ENCODE data around the gene GAN. TPM values are rescaled to one million over a fixed set of nuclear protein-coding genes. Genes with fewer than 3 reads are reported as not detected.
A peak's percentile ranks its signal among the peaks of the same experiment; 100 is the strongest.

The GAN gene
- total RNA-seq, 1 donor: 6.2 TPM

GRCh38 chr16:81349608-81350305 lies 35.0 kb downstream of the GAN start:
- TF ChIP-seq CTCF (IDR thresholded peaks at IDR 0.05; ENCODE audit: insufficient read depth, low read length): no peak
- no peak overlapping the region for H3K4me3 ChIP-seq (ENCODE audit: low read depth, low read length)
- peak; percentile 5 for DNase-seq (ENCODE audit: low read depth)

- H3K4me3 ChIP-seq (ENCODE audit: low read depth, low read length): no peak overlapping the region
- peak; percentile 13 for DNase-seq (ENCODE audit: low read depth)
- no peak for TF ChIP-seq CTCF (IDR thresholded peaks at IDR 0.05; ENCODE audit: insufficient read depth, low read length)
Observed at GRCh38 chr16:81350306-81350615, 35.5 kb downstream of the GAN start.

DNA sequence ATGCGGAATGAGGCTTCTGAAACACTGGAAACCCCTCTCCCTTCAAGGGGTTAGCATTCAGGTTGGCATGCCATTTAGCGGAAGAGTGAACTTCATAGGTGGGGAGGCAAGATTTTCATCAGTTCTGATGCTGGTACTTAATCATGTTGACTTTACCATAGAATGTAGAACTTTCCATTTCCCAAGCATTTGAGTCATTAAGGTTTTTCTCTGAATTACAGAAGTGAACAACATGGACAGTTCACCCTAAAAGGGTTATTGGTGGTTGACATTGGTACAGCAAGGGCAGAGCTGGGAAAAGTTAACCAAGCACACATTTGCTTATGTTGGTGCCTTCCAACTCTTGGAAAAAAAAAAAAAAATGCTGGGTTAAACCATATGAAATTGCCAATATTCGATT lies 39.1 kb downstream of the GAN start:
- no peak for DNase-seq (ENCODE audit: low read depth)
- no peak for TF ChIP-seq CTCF (IDR thresholded peaks at IDR 0.05; ENCODE audit: insufficient read depth, low read length)
- H3K4me3 ChIP-seq (ENCODE audit: low read depth, low read length): no peak overlapping the region

DNA sequence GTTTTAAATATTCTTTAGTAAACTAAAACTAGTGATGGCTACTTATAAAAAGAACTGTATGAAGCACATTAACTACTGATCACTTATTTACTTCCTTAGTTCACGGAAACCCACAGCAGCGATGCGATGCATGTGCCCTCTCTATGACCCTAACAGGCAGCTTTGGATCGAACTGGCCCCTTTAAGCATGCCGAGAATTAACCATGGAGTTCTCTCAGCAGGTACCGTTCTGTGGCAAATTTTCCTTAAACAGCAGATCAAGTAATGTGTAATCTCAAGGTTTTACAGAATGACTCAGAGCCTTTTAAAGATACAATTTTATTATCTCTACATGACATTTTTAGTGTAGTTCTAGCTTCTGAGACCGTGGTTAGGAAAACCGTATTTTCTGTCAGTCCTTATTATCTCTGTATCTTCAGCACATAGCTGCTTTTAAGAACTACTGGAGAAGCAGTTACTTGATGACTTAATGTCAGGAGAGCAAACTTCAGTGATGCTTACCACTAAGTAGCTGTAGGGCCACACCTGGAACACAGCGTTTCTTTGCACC lies 43.0 kb downstream of the GAN start:
- no peak for TF ChIP-seq CTCF (IDR thresholded peaks at IDR 0.05; ENCODE audit: insufficient read depth, low read length)
- no peak overlapping the region for H3K4me3 ChIP-seq (ENCODE audit: low read depth, low read length)
- DNase-seq (ENCODE audit: low read depth): no peak

- DNase-seq (ENCODE audit: low read depth): no peak
- no peak overlapping the region for H3K4me3 ChIP-seq (ENCODE audit: low read depth, low read length)
- no peak for TF ChIP-seq CTCF (IDR thresholded peaks at IDR 0.05; ENCODE audit: insufficient read depth, low read length)
Observed at GRCh38 chr16:81358860-81359259, 44.1 kb downstream of the GAN start.

- no peak overlapping the region for H3K4me3 ChIP-seq (ENCODE audit: low read depth, low read length)
- no peak for TF ChIP-seq CTCF (IDR thresholded peaks at IDR 0.05; ENCODE audit: insufficient read depth, low read length)
- DNase-seq (ENCODE audit: low read depth): no peak
Observed at GRCh38 chr16:81360135-81360534, 45.4 kb downstream of the GAN start.

- no peak for DNase-seq (ENCODE audit: low read depth)
- TF ChIP-seq CTCF (IDR thresholded peaks at IDR 0.05; ENCODE audit: insufficient read depth, low read length): no peak
- H3K4me3 ChIP-seq (ENCODE audit: low read depth, low read length): no peak overlapping the region
Observed at GRCh38 chr16:81365731-81366130, 51.0 kb downstream of the GAN start.

Data from fibroblast of the aortic adventitia (primary cell).